D721Med (cell line): Measurements from ENCODE around the gene RAPGEF1.

ENCODE experiments used
- DNase-seq: peaks from one replicate; pipeline ENCODE4 v3.0.0; 2011; ENCODE audit warnings: low spot score; ENCODE audit not compliant: insufficient read length
- FAIRE-seq: peaks from 2 replicates; lab custom pipeline; 2011; peaks lifted over from hg19 to GRCh38; lab: Jason Lieb, UNC
- TF ChIP-seq, protein P1 (sequence below): IDR thresholded peaks from 2 replicates; pipeline ENCODE4 v1.5.1; 2012; ENCODE audit warnings: mild to moderate bottlenecking, control low read depth; ENCODE audit not compliant: insufficient read depth; ENCODE audit errors: missing control alignments

RAPGEF1 gene

DNA sequence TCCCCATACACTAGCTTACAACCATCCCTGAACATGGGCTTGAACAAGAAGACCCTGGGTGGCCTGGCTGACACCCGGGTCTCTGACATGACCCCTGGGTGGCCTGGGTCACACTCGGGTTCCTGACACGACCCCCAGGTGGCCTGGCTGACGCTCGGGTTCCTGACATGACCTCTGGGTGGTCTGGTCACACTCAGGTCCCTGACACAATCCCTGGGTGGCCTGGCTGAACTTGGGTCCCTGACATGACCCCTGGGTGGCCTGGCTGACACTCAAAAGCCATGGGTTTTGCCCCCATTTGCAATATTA is 156.6 kb downstream of the RAPGEF1 start:
- TF ChIP-seq, protein P1, sequence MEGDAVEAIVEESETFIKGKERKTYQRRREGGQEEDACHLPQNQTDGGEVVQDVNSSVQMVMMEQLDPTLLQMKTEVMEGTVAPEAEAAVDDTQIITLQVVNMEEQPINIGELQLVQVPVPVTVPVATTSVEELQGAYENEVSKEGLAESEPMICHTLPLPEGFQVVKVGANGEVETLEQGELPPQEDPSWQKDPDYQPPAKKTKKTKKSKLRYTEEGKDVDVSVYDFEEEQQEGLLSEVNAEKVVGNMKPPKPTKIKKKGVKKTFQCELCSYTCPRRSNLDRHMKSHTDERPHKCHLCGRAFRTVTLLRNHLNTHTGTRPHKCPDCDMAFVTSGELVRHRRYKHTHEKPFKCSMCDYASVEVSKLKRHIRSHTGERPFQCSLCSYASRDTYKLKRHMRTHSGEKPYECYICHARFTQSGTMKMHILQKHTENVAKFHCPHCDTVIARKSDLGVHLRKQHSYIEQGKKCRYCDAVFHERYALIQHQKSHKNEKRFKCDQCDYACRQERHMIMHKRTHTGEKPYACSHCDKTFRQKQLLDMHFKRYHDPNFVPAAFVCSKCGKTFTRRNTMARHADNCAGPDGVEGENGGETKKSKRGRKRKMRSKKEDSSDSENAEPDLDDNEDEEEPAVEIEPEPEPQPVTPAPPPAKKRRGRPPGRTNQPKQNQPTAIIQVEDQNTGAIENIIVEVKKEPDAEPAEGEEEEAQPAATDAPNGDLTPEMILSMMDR, result no peak
- FAIRE-seq, result no peak
- no peak for DNase-seq

DNA sequence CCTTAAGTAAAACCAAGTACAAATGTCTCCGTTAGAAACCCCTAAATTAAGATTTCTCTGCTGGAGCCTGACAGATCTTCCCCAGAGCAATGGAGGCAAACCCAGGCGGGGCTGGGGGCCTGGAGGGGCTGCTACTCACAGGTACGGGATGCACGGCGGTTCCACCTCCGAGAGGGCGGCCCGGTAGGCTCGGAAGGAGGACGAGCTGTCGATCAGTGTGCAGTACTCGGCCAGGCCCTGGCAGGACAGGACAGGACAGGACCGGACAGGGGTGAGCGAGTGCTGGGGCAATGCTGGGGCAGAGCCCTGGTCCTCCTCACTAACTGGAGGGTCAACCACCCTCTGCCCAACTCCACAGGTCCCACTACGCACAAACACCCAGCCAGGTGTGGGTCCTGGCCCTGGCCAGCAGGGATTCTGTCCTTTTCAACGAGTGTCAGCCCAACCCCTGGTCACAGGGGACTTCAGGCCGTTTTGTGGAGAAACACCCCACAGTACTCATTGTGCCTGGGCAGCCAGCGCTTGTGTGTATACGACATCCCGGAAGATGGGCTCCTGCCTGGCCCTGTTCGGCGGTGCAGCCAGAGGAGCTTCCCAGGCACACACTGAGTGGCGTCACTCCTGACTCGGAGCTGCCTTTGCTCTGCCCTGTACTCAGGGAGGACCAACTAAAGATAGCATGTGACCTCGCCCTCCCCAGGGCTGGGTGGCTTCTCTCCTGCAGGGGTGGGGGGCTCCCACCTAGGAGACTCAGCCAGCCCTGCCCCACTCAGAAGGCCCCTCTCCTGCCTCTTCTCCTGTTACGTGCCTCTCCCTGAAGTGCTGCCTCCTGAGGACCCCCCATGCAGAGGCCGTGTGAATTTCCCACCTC is 157.2 kb downstream of the RAPGEF1 start:
- TF ChIP-seq, protein P1, result no peak
- DNase-seq, result no peak
- no peak for FAIRE-seq

DNA sequence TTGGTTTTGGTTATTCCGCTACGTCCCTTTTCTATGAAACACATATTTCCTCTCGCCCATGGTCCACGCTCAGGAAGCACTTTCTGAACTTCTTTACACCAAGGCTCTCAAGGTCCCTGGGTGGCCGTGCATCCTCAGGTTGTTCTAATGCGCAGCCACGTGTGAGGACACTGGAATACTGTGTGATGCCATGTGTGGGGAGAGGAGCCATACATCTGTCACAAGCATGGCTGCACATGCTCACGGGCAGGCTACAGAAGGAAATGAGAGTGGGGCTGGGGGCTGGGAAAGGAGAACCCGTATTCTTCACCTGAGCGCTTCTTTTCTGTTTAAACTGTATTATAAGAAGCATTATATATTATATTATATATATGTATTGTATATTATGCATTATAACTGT is 157.8 kb downstream of the RAPGEF1 start:
- FAIRE-seq (no peak), DNase-seq (no peak)
- TF ChIP-seq, protein P1, result no peak

DNA sequence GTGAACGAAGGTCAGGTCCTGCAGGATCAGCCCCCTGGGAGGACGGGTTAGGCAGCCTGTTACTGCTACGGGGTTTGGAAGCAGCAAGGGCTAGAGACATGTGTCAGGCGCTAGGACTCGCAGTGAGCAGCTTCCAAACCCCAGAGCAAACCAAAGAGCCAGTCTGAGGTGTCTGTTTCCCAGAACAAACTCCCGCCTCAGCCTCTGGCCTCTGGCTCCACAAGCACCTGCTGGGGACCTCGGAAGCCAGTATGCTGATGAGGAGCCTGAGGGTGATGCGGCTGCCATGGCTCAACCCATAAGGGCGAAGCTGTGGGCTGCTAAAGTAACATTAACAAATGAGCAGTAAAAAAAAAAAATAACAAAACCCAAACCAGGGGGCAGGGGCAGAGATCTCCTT is 159.5 kb downstream of the RAPGEF1 start:
- DNase-seq (no peak), FAIRE-seq (no peak)
- TF ChIP-seq, protein P1, result no peak

DNA sequence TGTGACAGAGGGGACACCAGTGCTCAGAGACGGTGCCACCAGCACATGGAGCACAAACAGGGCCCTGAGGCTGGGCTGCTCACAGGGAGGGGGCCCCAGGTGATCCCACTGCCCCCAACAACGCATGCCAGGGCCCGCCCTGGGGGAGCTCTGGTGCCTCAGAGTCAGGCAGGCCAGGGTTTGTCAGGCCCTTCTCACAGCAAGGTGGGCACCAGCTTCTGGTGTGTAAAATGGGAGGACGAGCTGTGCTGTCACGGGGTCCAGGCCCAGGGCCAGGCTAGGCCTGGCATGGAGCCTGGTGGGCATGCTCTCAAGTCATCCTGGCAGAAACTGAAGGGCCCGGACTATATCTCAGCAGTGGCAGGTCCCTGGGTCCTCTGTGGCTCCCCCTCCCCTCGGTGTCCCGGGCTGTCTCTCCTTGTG is 160.1 kb downstream of the RAPGEF1 start:
- TF ChIP-seq, protein P1, result no peak
- FAIRE-seq (no peak), DNase-seq (no peak)

DNA sequence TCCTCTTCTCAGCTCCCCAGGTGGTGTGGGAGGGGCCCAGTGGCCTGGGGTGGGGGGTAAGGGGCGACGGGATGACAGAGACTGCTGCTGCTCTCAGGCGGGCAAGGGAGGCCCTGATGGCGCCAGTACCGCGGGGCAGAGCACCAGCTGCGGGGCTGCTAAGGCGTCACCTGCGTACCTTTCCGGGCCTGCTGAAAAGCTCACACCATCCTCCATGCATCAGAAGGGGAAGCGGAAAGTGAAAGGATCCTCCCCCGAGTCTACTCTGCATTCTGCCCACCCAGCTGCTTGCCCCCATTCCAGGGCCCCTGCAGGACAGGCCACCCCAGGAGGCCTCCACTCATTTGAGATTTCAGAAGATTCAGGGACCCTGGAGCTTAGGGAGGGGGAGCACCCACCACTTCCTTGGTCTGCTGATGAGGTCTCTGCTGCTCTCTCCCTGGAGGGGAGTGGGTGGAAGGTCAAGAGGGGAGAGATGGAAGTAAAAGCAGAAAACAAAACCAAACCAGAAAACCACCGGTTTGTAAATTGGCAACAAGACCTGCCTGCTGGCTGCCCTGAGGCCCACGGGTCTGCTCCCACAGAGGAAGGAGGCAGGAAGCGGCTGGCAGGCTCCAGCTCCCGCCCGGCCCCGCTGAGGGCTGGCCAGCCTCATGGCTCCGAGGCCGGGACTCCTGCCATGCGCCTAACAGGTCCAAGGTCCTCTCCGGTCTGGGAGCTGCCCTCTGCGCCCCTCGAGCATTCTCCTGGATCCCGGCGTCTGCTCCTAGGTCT is 161.0 kb downstream of the RAPGEF1 start:
- FAIRE-seq (no peak), DNase-seq (no peak)
- TF ChIP-seq, protein P1, result no peak

DNA sequence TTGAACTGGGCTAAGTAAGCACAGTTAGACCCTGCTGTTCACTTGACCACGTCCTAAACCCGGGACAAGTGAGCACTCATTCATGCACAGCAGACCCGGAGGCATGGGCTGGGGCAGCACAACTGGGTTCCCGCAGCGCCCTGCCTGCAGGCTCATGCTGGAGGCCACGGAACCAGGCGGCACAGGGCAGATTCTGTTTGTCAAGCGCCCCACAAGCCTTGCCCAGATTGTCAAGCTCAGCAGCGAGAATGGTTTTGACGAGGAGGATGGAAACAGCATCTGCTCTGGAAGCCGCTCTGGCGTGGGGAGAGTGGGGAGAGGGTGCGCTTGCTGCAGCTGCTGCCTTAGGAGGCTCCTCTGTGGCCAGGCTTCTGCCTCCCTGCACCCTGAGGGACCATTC is 161.9 kb downstream of the RAPGEF1 start:
- DNase-seq (no peak), FAIRE-seq (no peak)
- TF ChIP-seq, protein P1, result no peak
